GM12864 (cell line): ENCODE data around the gene PLPP3.

ENCODE experiments used
- DNase-seq: peaks from one replicate; pipeline ENCODE4 v3.0.0-alpha.2; 2011; ENCODE audit warnings: low read depth
- H3K4me3 ChIP-seq: 2 replicates; pipeline ENCODE4 v1.5.1; 2011; ENCODE audit warnings: mild to moderate bottlenecking, low read depth, low read length, control low read depth
- CTCF ChIP-seq: IDR thresholded peaks from 2 replicates; pipeline ENCODE4 v1.5.1; 2011; ENCODE audit warnings: low read depth, mild to moderate bottlenecking, moderate library complexity, low read length, control low read depth, inconsistent platforms; ENCODE audit errors: missing control alignments

The PLPP3 gene

GRCh38 chr1:56566061-56566744, 13.2 kb downstream of the PLPP3 start:
- no peak for DNase-seq
- H3K4me3 ChIP-seq: no peak overlapping the region
- no peak for TF ChIP-seq CTCF

- TF ChIP-seq CTCF: no peak
- no peak overlapping the region for H3K4me3 ChIP-seq
- no peak for DNase-seq
These were observed 14.7 kb downstream of the PLPP3 start for GRCh38 chr1:56564615-56565014.

- DNase-seq: no peak
- no peak overlapping the region for H3K4me3 ChIP-seq
- TF ChIP-seq CTCF: no peak
These were observed 15.8 kb downstream of the PLPP3 start for GRCh38 chr1:56563568-56563967.

- TF ChIP-seq CTCF: no peak
- no peak overlapping the region for H3K4me3 ChIP-seq
- DNase-seq: no peak
These were observed 16.4 kb downstream of the PLPP3 start for GRCh38 chr1:56562891-56563452.

- DNase-seq: no peak
- no peak for TF ChIP-seq CTCF
- H3K4me3 ChIP-seq: no peak overlapping the region
These were observed 17.9 kb downstream of the PLPP3 start for GRCh38 chr1:56561227-56562019.

GRCh38 chr1:56557746-56558145, 21.6 kb downstream of the PLPP3 start:
- TF ChIP-seq CTCF: no peak
- H3K4me3 ChIP-seq: no peak overlapping the region
- no peak for DNase-seq
